HK-2 (cell line): ENCODE measurements around the gene DNAJB6.

Source experiments
- DNase-seq: peaks from one replicate; pipeline ENCODE4 v3.0.0-alpha.2; 2018; ENCODE audit not compliant: unreplicated experiment

The DNAJB6 gene

GRCh38 chr7:157336383-157337315 lies at the start of gene DNAJB6:
DNAJB6 (plus strand) TSS chr7:157337004; CDS start chr7:157358573, 21,569 bp downstream.
- peak; percentile 94 for DNase-seq

DNA sequence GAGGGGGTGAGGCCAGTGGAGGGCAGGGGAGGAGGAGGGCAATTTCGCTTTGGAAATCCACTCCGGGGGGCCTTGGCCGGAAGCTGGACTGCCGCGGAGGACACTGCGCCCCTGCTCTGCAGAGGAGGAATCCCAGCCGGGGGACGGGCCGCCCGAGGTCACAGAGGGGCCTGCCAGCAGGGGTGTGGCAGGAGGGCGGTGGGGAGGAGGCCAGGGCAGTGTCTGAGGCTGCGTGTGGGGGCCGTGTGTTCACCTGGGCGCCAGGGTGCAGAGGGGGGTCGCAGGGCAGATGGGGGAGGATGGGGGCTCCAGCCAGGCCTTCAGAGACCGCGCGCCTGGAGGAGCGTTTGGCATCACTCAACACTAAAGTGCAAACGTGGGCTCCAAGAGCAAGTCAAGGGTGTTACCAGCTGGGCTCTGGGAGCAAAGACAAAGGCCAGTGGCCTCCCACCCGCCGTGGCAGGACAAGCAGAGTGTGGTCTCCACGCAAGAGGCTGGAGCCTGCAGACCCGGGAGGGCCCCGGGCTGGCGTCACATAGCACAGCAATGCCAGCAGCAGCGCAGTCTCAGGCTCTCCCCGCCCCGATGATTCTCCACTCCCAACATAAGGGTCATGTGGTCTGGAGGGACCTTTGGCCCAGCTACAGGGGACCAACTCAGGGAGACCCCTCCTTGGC lies 45.3 kb upstream of the DNAJB6 start:
- no peak for DNase-seq

- DNase-seq, result no peak
Observed at GRCh38 chr7:157292258-157292657, 44.5 kb upstream of the DNAJB6 start.

DNA sequence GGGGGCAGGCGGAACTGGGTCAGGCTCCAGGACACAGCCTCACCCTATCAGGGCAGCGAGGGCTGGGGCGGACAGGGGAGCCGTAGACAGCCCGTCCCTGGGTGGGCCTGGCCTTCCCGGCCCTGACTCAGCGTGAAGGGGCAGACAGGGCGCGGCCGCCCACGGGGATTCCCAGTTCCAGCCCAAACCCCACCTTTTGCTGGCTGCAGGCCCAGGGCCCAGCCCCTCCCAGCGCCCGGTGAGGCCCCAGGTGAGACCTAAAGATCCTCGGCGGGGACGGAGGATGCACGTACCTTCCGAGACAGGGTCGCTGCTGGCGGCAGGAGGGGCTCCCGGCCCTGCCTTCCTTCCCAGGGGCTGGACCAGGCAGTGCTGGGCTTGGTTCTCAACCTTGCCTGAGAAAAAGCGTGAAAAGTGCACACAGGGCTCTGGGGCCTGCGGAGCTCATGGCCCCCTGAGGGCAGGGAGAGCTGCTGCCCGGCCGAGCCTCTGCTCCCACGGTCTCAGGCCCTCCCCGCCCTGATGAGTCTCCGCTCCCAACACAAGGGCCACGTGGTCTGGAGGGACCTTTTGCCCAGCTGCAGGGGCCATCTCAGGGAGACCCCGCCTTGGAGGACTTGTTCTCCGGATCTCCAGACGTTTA lies 43.9 kb upstream of the DNAJB6 start:
- DNase-seq, result no peak

DNA sequence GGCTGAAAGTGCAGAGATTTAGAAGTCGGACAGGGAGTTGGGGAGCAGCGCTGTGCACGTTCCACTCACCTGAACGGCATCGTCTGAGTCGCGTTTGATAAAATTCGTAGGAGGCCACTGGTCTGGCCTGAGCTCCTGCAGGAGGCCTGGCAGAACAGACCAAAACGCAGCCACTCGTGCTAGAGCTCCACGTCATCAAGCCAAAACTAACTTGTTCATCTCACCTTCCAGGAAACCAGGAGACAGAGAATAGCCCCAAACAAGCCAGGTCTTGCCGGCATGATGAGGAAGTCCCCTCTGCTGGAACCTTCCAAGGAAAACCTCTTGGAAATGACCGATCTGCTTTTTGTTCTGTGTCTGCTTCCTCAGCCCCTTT lies 43.4 kb upstream of the DNAJB6 start:
- DNase-seq, result no peak

- no peak for DNase-seq
Observed at GRCh38 chr7:157294773-157295172, 42.0 kb upstream of the DNAJB6 start.

DNA sequence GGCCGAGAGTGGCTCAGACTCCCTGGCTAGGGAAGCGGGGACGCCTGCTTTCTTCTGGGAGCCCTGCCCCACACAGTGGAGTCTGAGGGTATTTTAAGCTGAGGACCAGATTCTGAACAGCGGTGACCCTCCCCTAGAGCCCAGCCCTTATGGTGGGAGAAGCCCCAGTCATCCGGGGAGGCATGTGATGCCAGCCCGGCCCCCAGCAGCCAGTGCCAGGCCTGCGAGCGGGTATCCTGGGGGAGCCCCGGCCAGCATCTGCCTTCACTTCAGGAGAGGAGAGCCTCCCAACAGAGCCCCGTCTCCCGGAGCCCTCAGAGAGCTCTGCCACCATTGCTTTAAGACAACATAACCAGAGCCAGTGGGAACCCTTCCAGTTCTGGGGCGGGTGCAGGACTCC lies 41.5 kb upstream of the DNAJB6 start:
- no peak for DNase-seq

DNA sequence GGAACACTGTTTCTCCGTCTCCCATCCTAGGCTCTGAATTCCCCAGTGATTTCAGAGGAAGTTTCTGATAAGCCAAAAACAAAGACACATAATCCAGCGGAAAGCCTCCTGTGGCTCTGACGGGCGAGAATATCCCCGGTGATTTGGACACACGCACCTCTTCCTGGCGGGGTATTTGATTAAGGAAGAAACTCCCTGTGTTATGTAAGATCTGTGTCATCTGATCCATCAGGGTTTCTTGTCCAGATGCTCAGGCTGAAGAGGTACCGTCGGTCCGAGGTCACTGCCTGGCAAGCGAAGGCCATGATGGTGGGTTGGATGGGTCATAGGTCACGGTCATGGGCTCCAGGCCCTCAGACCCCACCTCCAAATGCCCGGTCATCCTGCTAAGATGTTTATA lies 39.6 kb upstream of the DNAJB6 start:
- no peak for DNase-seq

- no peak for DNase-seq
Observed at GRCh38 chr7:157299317-157299612, 37.5 kb upstream of the DNAJB6 start.

DNA sequence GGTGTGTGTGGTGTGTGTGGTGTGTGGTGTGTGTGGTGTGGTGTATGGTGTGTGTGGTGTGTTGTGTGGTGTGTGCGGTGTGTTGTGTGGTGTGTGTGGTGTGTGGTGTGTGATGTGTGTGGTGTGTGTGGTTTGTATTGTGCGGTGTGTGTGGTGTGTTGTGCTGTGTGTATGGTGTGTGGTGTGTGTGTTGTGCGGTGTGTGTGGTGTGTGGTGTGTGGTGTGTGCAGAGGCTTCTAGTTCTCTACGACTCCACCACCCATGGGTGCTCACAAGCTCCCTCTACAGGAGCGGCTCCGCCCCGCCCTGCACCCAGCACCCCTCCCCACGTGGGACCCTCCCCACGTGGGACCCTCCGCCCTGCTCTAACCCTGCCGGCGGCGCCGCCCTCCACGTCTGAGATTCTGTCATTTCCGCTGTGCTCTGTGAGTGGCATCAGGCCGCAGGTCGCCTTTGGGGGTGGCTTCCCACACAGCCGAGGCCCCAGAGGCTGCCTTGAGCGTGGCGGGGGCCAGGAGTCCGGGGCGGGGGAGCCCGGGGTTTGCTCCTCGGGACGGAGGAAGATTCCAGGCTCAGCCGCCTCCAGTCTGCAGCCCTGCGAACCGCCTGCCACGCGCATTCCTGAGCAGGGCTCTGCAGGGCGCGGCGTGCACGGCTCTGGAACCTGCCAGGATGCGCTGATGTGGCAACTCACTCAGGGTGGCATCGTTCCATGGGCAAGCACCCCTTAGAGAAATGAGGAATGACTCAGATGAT lies 37.0 kb upstream of the DNAJB6 start:
- no peak for DNase-seq

GRCh38 chr7:157300369-157300825 lies 36.4 kb upstream of the DNAJB6 start:
- DNase-seq, result no peak

GRCh38 chr7:157301610-157302120 lies 35.1 kb upstream of the DNAJB6 start:
- no peak for DNase-seq

GRCh38 chr7:157306846-157307838 lies 29.7 kb upstream of the DNAJB6 start:
- DNase-seq, result no peak

DNA sequence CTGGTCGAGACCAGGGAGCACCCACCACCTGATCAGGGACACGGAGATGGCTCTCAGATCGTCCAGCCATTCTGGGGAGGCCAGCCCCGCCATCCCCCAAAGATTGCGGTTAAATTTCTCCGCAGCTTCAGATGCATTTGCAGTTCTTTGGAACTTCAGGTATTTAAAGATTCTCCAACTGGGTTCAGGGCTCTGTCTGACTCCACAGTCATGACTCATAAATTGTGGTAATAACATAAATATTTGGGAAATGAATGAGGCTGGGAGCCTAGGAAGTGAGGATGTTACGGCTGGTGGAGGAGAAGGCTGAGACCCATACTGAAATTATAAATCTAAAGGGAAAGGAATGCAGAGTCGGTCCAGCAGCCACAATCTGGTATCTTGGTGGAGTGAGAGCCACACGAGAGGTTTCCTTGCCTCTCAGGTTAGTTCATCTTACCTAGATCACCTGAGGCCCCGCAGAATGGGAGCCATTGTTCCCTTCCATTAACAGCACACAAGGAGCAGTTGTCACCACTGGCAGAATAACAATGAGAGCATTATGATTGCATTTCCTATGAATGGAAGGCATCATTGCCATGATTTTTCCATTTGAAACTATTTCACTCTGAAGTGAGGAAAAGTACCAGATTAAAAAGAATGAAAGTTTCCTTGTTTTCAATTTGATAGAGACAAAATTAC lies 26.7 kb upstream of the DNAJB6 start:
- DNase-seq, result peak; percentile 54

DNA sequence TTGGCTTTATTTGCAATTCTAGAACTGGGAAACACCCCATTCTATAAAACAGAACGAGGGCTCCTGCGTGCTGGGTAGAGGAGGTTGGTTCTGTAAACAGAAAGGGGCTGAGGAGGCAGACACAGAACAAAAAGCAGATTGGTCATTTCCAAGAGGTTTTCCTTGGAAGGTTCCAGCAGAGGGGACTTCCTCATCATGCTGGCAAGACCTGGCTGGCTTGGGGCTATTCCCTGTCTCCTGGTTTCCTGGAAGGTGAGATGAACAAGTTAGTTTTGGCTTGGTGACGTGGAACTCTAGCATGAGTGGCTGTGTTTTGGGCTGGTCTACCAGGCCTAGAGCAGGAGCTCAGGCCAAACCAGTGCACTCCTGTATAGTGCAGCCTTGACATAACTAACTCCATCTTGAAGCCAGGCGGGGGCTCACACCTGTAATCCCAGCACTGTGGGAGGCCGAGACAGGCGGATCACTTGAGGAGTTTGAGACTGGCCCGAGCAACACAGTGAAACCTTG lies 26.1 kb upstream of the DNAJB6 start:
- DNase-seq, result no peak

DNA sequence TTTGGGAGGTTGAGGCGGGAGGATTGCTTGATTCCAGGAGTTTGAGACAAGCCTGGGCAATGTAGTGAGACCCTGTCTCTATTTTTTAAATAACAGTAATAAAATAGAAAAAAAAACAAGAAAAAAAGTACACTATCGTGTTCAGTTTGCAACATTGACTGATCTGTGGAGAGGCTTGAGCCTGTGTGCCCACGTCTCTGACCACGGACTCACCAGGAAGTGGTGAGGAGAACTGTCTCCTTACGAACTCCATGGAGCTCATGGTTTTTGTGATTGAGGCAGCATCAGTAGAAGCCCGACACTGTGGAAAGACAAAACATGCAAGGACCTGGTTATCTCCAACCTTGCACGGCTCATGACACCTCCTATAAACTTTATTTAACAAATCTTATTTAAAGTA lies 23.9 kb upstream of the DNAJB6 start:
- DNase-seq, result no peak

GRCh38 chr7:157313645-157314044 lies 23.2 kb upstream of the DNAJB6 start:
- DNase-seq, result no peak

GRCh38 chr7:157318015-157318706 lies 18.6 kb upstream of the DNAJB6 start:
- no peak for DNase-seq

DNA sequence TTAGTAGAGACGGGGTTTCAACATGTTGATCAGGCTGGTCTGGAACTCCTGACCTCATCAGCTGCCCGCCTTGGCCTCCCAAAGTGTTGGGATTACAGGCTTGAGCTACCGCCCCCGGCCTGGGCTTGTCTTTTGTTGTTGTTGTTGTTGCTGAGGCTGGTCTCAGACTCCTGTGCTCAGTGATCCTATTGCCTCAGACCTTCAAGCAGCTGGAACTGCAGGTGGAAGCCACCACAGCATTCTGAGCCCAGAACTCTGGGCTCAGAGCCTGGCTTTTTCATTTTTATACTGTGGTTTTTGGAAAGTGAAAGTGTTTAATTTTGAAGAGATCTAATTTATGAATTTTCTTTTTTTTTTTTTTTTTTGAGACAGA lies 16.2 kb upstream of the DNAJB6 start:
- DNase-seq, result no peak
